ENCODE measurements around the gene NEDD9.

GRCh38 chr6:11204005-11204399, 28.5 kb downstream of the NEDD9 start:
- TF ChIP-seq, protein P1, sequence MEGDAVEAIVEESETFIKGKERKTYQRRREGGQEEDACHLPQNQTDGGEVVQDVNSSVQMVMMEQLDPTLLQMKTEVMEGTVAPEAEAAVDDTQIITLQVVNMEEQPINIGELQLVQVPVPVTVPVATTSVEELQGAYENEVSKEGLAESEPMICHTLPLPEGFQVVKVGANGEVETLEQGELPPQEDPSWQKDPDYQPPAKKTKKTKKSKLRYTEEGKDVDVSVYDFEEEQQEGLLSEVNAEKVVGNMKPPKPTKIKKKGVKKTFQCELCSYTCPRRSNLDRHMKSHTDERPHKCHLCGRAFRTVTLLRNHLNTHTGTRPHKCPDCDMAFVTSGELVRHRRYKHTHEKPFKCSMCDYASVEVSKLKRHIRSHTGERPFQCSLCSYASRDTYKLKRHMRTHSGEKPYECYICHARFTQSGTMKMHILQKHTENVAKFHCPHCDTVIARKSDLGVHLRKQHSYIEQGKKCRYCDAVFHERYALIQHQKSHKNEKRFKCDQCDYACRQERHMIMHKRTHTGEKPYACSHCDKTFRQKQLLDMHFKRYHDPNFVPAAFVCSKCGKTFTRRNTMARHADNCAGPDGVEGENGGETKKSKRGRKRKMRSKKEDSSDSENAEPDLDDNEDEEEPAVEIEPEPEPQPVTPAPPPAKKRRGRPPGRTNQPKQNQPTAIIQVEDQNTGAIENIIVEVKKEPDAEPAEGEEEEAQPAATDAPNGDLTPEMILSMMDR (tag by site-specific recombination; IDR thresholded peaks at IDR 0.05): no peak
- TF ChIP-seq ZNF670 (tag by site-specific recombination; IDR thresholded peaks at IDR 0.05; ENCODE audit: low read depth) (no peak), ZNF10 (tag by site-specific recombination; IDR thresholded peaks at IDR 0.05) (no peak), ZNF600 (tag by site-specific recombination; IDR thresholded peaks at IDR 0.05) (no peak), ZNF692 (tag by site-specific recombination; IDR thresholded peaks at IDR 0.05) (no peak)
